CD4-positive, alpha-beta T cell (primary cell): Measurements from ENCODE around the gene MYMK. TPM values are rescaled to one million over a fixed set of nuclear protein-coding genes. Genes with fewer than 3 reads are reported as not detected.

Source experiments
- ATAC-seq: fragments of 200-7000 bp; cut with Tn5 transposase; one replicate; pipeline ENCODE4 v1.10.0; 2022; ENCODE audit warnings: mild to moderate bottlenecking; ENCODE audit not compliant: poor library complexity
- CTCF ChIA-PET: fragments of 350-600 bp; sonication (Branson Sonifier 250); formaldehyde crosslinking; loops from one replicate; lab custom pipeline; 2021; ENCODE audit warnings: antibody characterized with exemption, inconsistent platforms; lab: Charles Lee
- POLR2A ChIA-PET: fragments of 350-600 bp; sonication (Branson Sonifier 250); formaldehyde crosslinking; loops from one replicate; lab custom pipeline; 2021; ENCODE audit warnings: antibody characterized with exemption, inconsistent platforms; lab: Charles Lee
- DNase-seq, 14 experiments: peaks; one replicate each; pipeline ENCODE4 v3.0.0-alpha.2; 2013 to 2020; ENCODE audit warnings: mixed read lengths in 2 of 14
- H3K27ac ChIP-seq, 2 donors: one replicate each; pipeline versions ENCODE4 v1.5.1 to v1.7.0; 2013; ENCODE audit warnings: low read length in 2 of 2, low read depth in 1 of 2, mild to moderate bottlenecking in 1 of 2
- H3K27me3 ChIP-seq, 2 experiments: 1 replicate in 1 of 2; 2 replicates in 1 of 2; pipeline versions ENCODE4 v1.6.1 to v1.7.0; 2013; ENCODE audit warnings: low read length in 2 of 2, control low read depth in 1 of 2, mild to moderate bottlenecking in 1 of 2, moderate library complexity in 1 of 2; ENCODE audit not compliant: insufficient read depth in 2 of 2, control insufficient read depth in 1 of 2
- H3K36me3 ChIP-seq: one replicate; pipeline ENCODE4 v1.6.1; 2013; ENCODE audit warnings: low read length, control low read depth; ENCODE audit not compliant: insufficient read depth
- H3K4me1 ChIP-seq: one replicate; pipeline ENCODE4 v1.6.1; 2013; ENCODE audit warnings: low read length, control low read depth; ENCODE audit not compliant: insufficient read depth
- H3K4me3 ChIP-seq: one replicate; pipeline ENCODE4 v1.5.1; 2013; ENCODE audit warnings: mild to moderate bottlenecking, low read length, moderate library complexity
- H3K9me3 ChIP-seq, 2 experiments: 1 replicate in 1 of 2; 2 replicates in 1 of 2; pipeline versions ENCODE4 v1.6.1 to v1.7.0; 2013; ENCODE audit warnings: low read length in 2 of 2, mild to moderate bottlenecking in 2 of 2, control low read depth in 1 of 2, moderate library complexity in 1 of 2; ENCODE audit not compliant: control insufficient read depth in 1 of 2, insufficient read depth in 1 of 2
- H3K27ac Mint-ChIP-seq: one replicate; pipeline ENCODE4 v1.8.0; 2020; ENCODE audit warnings: mixed read lengths
- H3K27me3 Mint-ChIP-seq: one replicate; pipeline ENCODE4 v1.8.0; 2021; ENCODE audit warnings: mixed read lengths
- H3K36me3 Mint-ChIP-seq: one replicate; pipeline ENCODE4 v1.8.0; 2021; ENCODE audit warnings: low read depth, mixed read lengths
- H3K4me1 Mint-ChIP-seq: one replicate; pipeline ENCODE4 v1.8.0; 2021; ENCODE audit warnings: low read depth, mixed read lengths
- H3K4me3 Mint-ChIP-seq: one replicate; pipeline ENCODE4 v1.8.0; 2020; ENCODE audit warnings: mild to moderate bottlenecking, mixed read lengths
- H3K9me3 Mint-ChIP-seq: one replicate; pipeline ENCODE4 v1.8.0; 2020; ENCODE audit warnings: mixed read lengths
- intact Hi-C, 2 experiments: fragments of 100-400 bp; cut with DNase I in 1 of 2; cut with micrococcal nuclease in 1 of 2; formaldehyde crosslinking; loops; one replicate each; pipeline versions ENCODE4 v1.15.1 to v1.9.0; 2023 to 2025; cut with DNase I, micrococcal nuclease
- total RNA-seq, 174 experiments: library from RNA in 2 of 174; stranded (reverse) in 2 of 174; gene quantifications; one replicate each; pipeline ENCODE4 v1.2.3 and lab custom pipeline; 2021 to 2026
- TF ChIP-seq, protein P1 (sequence below): fragments of 200-600 bp; IDR thresholded peaks from one replicate; pipeline ENCODE4 v1.8.0; 2022; ENCODE audit warnings: antibody characterized with exemption, mild to moderate bottlenecking

The MYMK gene
- total RNA-seq, 2 experiments from 2014 or later, result not detected

DNA sequence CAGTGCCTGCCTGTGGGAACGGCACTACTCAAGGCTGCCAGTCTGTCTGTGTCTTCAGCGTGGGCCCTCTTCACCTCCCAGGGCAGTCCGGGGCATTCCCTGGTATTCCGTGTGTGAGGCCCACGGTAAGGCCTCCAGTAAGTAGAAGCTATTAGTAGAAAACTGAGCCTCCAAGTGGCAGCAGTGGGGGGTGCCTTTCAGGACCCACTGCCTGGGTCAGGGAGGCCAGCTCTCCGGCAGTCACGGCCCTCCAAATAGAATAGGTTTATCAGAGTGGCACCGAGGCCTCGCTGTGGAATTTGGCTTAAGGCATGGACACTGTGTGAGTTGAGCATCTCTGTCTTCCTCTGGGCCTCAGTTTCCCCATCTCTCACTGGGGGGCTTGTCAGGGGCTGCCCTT is 32.8 kb upstream of the MYMK start:
- no peaks in the 10 kb centered on the region for H3K36me3 ChIP-seq
- peaks cover 9% of the 10 kb centered on the region in 2 experiments for H3K27me3 ChIP-seq
- no peaks in the 10 kb centered on the region for H3K36me3 Mint-ChIP-seq
- no peak overlapping the region for H3K27ac ChIP-seq
- no peaks in the 10 kb centered on the region for H3K9me3 ChIP-seq
- no peaks in the 10 kb centered on the region for H3K9me3 Mint-ChIP-seq
- DNase-seq (no peak), ATAC-seq (no peak)
- no peaks in the 10 kb centered on the region for H3K27me3 Mint-ChIP-seq
- H3K4me1 Mint-ChIP-seq, result peaks cover 9% of the 10 kb centered on the region
- no peak overlapping the region for H3K27ac Mint-ChIP-seq
- intact Hi-C loops, result no loop called here
- H3K4me3 Mint-ChIP-seq, result no peak overlapping the region
- no peaks in the 10 kb centered on the region for H3K4me1 ChIP-seq
- H3K4me3 ChIP-seq, result no peak overlapping the region
- ChIA-PET POLR2A (no interaction called here), CTCF (no interaction called here)
- TF ChIP-seq, protein P1, sequence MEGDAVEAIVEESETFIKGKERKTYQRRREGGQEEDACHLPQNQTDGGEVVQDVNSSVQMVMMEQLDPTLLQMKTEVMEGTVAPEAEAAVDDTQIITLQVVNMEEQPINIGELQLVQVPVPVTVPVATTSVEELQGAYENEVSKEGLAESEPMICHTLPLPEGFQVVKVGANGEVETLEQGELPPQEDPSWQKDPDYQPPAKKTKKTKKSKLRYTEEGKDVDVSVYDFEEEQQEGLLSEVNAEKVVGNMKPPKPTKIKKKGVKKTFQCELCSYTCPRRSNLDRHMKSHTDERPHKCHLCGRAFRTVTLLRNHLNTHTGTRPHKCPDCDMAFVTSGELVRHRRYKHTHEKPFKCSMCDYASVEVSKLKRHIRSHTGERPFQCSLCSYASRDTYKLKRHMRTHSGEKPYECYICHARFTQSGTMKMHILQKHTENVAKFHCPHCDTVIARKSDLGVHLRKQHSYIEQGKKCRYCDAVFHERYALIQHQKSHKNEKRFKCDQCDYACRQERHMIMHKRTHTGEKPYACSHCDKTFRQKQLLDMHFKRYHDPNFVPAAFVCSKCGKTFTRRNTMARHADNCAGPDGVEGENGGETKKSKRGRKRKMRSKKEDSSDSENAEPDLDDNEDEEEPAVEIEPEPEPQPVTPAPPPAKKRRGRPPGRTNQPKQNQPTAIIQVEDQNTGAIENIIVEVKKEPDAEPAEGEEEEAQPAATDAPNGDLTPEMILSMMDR, result no peak

DNA sequence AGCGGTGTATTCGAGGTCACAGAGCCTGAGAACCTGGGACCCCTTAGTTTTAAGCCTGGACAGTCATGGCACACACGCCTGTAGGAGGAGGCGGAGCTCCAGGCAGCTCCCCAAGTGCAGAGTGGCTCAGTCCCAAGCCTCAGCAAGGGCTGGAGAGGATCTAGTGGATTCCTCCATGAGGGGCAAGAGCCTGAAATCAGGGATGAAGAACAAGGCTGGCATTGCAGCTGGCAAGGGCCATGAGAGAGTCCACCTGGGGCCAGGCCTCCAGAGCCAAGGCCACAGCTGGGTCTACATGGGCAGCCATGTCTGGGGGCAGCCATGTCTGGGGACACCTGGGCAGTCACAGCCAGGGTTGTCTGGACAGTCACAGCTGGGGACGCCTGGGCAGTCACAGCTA is 31.6 kb upstream of the MYMK start:
- TF ChIP-seq, protein P1, result no peak
- no peaks in the 10 kb centered on the region for H3K36me3 ChIP-seq

DNA sequence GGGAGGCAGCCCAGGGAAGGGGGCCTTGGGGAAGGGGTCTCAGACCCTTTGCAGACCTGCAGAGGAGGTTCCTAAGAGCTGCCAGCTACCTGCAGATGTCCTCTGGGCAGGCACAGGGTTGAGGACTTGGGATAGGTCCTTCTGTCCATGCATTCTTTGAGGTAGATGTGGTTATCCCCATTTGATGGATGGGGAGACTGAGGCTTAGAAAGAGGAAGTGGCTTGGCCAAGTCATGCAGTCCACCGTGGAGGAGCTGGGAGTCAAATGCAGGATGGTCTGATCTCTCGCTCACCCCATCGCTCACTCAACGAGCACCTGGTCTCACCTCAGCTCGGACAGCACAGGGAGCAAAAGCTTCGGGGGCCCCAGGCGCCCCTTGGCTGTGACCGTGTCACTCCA is 30.0 kb upstream of the MYMK start:
- CTCF ChIA-PET, result no interaction called here
- no peaks in the 10 kb centered on the region for H3K9me3 ChIP-seq
- intact Hi-C loops, result no loop called here
- H3K4me1 ChIP-seq, result no peaks in the 10 kb centered on the region
- Mint-ChIP-seq H3K9me3 (no peaks in the 10 kb centered on the region), H3K4me1 (peaks cover 9% of the 10 kb centered on the region), H3K27me3 (no peaks in the 10 kb centered on the region), H3K36me3 (peaks cover 5% of the 10 kb centered on the region), H3K27ac (no peak overlapping the region), H3K4me3 (no peak overlapping the region)
- H3K4me3 ChIP-seq, result no peak overlapping the region
- H3K36me3 ChIP-seq, result no peaks in the 10 kb centered on the region
- no peak overlapping the region for H3K27ac ChIP-seq
- POLR2A ChIA-PET, result no interaction called here
- TF ChIP-seq, protein P1, result no peak
- H3K27me3 ChIP-seq, result peaks cover 9% of the 10 kb centered on the region in 2 experiments
- no peak for ATAC-seq
- no peak for DNase-seq

More for the DNA sequence above, 31.6 kb upstream of the MYMK start:
- H3K4me1 Mint-ChIP-seq, result peaks cover 9% of the 10 kb centered on the region
- CTCF ChIA-PET, result no interaction called here
- no peaks in the 10 kb centered on the region for H3K9me3 Mint-ChIP-seq
- H3K4me3 ChIP-seq, result no peak overlapping the region
- H3K9me3 ChIP-seq, result no peaks in the 10 kb centered on the region
- POLR2A ChIA-PET, result no interaction called here
- H3K27me3 Mint-ChIP-seq, result no peaks in the 10 kb centered on the region
- H3K27ac Mint-ChIP-seq, result no peak overlapping the region
- intact Hi-C loops, result no loop called here
- peaks cover 5% of the 10 kb centered on the region for H3K36me3 Mint-ChIP-seq
- DNase-seq, result no peak
- peaks cover 9% of the 10 kb centered on the region in 2 experiments for H3K27me3 ChIP-seq
- H3K4me3 Mint-ChIP-seq, result no peak overlapping the region
- no peak overlapping the region for H3K27ac ChIP-seq
- H3K4me1 ChIP-seq, result no peaks in the 10 kb centered on the region
- ATAC-seq, result no peak
